Transverse colon (tissue), 4 donors: ENCODE data around the gene GPR6.

Experiments used
- POLR2A ChIP-seq: fragments of 450-650 bp; IDR thresholded peaks from one replicate; pipeline ENCODE4 v1.6.1; 2016; ENCODE audit warnings: antibody characterized with exemption, mild to moderate bottlenecking, moderate library complexity
- POLR2AphosphoS5 ChIP-seq, 3 donors: sonication (generic); formaldehyde crosslinking; IDR thresholded peaks; one replicate each; pipeline ENCODE4 v1.6.1; 2016; ENCODE audit warnings: antibody characterized with exemption in 3 of 3
- TF ChIP-seq, protein P1 (sequence below), 5 experiments: fragments of 200-600 bp in 3 of 5; fragments of 450-650 bp in 2 of 5; sonication (generic) in 3 of 5; IDR thresholded peaks; 1 replicate in 2 of 5; 2 replicates in 3 of 5; pipeline ENCODE4 v1.5.1; 2016 to 2017; ENCODE audit warnings: antibody characterized with exemption in 5 of 5, inconsistent platforms in 3 of 5, mild to moderate bottlenecking in 2 of 5, moderate library complexity in 1 of 5

DNA sequence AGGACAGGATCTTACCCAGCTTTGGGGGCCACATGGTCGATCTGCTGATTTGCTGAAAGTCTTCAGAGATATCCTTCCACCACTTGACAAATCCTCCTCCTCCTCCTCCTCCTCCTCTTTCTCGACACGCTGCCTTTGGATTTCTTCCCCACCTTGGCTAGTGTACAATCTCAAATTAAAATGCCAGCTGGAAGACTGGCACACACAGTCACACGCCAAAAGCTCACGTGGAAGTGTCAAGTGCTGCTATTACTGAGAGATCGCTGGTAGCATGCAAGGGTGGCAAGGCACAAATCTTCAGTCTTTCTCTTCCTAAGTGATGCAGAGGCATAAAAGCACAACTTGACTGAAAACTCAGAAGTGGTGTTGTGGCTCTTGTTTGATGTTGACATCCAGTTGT, 35.3 kb downstream of the GPR6 start:
- TF ChIP-seq, protein P1, sequence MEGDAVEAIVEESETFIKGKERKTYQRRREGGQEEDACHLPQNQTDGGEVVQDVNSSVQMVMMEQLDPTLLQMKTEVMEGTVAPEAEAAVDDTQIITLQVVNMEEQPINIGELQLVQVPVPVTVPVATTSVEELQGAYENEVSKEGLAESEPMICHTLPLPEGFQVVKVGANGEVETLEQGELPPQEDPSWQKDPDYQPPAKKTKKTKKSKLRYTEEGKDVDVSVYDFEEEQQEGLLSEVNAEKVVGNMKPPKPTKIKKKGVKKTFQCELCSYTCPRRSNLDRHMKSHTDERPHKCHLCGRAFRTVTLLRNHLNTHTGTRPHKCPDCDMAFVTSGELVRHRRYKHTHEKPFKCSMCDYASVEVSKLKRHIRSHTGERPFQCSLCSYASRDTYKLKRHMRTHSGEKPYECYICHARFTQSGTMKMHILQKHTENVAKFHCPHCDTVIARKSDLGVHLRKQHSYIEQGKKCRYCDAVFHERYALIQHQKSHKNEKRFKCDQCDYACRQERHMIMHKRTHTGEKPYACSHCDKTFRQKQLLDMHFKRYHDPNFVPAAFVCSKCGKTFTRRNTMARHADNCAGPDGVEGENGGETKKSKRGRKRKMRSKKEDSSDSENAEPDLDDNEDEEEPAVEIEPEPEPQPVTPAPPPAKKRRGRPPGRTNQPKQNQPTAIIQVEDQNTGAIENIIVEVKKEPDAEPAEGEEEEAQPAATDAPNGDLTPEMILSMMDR (IDR thresholded peaks at IDR 0.05): no peak
- TF ChIP-seq POLR2AphosphoS5 (IDR thresholded peaks at IDR 0.05): no peak
- TF ChIP-seq POLR2A: no peak
